Lower leg skin (tissue), 4 donors: Measurements from ENCODE around the gene PIGO. TPM values are rescaled to one million over a fixed set of nuclear protein-coding genes. Genes with fewer than 3 reads are reported as not detected.
A peak's percentile ranks its signal among the peaks of the same experiment; 100 is the strongest.

ENCODE experiments used
- DNase-seq, 2 donors: peaks; one replicate each; pipeline ENCODE4 v3.0.0-alpha.2; 2019; ENCODE audit warnings: low spot score in 2 of 2
- H3K4me3 ChIP-seq: fragments of 200-600 bp; sonication (generic); 2 replicates; pipeline ENCODE4 v1.5.1; 2017; ENCODE audit warnings: mild to moderate bottlenecking, low read depth; ENCODE audit not compliant: poor library complexity, severe bottlenecking
- POLR2A ChIP-seq, 2 donors: fragments of 450-650 bp; IDR thresholded peaks; one replicate each; pipeline ENCODE4 v1.6.1; 2016 to 2017; ENCODE audit warnings: antibody characterized with exemption in 2 of 2, mild to moderate bottlenecking in 1 of 2, moderate library complexity in 1 of 2
- WGBS, 2 donors: methylation state at CpG; one replicate each; pipeline ENCODE4 v1.1.5; 2018; 5-methylcytosine and 5-hydroxymethylcytosine counted together
- intact Hi-C: fragments of 100-400 bp; cut with DNase I; formaldehyde crosslinking; loops from one replicate; pipeline ENCODE4 v1.15.0; 2023; ENCODE audit warnings: low total_unique reads
- total RNA-seq, 4 donors: library from RNA; depleted of rRNA; stranded (reverse); fragments of >200 nt; gene quantifications; one replicate each; pipeline ENCODE4 v1.1.0, GENCODE V29; 2016
- TF ChIP-seq, protein P1 (sequence below), 3 donors: fragments of 450-650 bp; IDR thresholded peaks; one replicate each; pipeline ENCODE4 v1.5.1; 2016; ENCODE audit warnings: antibody characterized with exemption in 3 of 3, mild to moderate bottlenecking in 3 of 3, moderate library complexity in 2 of 3

The PIGO gene
- total RNA-seq, 4 donors from 2014 or later, result 9.8 to 21.3 (median 19.0) TPM

DNA sequence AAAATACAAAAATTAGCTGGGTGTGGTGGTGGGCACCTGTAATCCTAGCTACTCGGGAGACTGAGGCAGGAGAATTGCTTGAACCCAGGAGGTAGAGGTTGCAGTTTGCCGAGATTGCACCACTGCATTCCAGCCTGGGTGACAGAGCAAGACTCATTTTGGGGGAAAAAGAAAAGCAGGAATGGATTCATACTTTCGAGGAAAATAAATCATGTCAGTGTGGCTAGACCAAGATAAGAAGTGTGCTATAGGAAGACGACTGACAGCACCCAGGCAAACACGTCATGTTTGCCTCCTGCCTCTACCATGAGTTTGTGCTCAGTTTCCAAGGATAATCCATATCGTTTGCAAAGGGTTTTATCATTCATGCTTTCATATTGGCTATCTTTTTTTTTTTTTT lies 38.5 kb upstream of the PIGO start:
- no peak overlapping the region for H3K4me3 ChIP-seq
- intact Hi-C loops, result loop anchor here (10.0 kb wide), 1 partner anchor 330 kb away; no protein-coding TSS in a partner anchor
- no peak for DNase-seq
- no peak for TF ChIP-seq POLR2A (IDR thresholded peaks at IDR 0.05)
- TF ChIP-seq, protein P1, sequence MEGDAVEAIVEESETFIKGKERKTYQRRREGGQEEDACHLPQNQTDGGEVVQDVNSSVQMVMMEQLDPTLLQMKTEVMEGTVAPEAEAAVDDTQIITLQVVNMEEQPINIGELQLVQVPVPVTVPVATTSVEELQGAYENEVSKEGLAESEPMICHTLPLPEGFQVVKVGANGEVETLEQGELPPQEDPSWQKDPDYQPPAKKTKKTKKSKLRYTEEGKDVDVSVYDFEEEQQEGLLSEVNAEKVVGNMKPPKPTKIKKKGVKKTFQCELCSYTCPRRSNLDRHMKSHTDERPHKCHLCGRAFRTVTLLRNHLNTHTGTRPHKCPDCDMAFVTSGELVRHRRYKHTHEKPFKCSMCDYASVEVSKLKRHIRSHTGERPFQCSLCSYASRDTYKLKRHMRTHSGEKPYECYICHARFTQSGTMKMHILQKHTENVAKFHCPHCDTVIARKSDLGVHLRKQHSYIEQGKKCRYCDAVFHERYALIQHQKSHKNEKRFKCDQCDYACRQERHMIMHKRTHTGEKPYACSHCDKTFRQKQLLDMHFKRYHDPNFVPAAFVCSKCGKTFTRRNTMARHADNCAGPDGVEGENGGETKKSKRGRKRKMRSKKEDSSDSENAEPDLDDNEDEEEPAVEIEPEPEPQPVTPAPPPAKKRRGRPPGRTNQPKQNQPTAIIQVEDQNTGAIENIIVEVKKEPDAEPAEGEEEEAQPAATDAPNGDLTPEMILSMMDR (IDR thresholded peaks at IDR 0.05), result no peak
- WGBS, 2 donors, result 82 to 83% methylated on average over 6 of the region's 6 CpGs

- 12 to 19% methylated on average over 30 of the region's 30 CpGs for WGBS, 2 donors
- intact Hi-C loops, result loop anchor here (5.0 kb wide), 1 partner anchor 360 kb away; no protein-coding TSS in a partner anchor
Observed at GRCh38 chr9:35116898-35117551, 20.6 kb upstream of the PIGO start.

DNA sequence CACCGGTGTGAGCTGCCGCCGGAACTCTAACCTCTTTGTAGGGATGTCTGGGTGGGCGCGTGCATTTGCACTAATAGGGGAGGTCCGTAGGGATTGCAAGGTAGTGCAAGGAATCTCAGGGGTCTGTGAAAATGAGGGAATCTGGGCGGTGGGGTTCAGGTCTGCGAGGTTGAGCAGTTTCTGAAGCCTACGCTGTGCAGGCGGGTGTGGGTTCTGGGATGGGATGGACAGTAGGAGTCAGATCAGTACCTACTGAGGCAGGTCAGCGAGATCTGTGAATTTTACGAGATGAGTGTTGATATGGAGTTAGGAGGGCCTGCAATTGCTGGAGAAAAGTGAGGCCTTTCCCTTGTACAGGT lies 20.1 kb upstream of the PIGO start:
- no peak for DNase-seq
- peak overlapping the region; percentile 41 for H3K4me3 ChIP-seq
- intact Hi-C loops, result loop anchor here (5.0 kb wide), 1 partner anchor 361 kb away; no protein-coding TSS in a partner anchor
- TF ChIP-seq, protein P1 (IDR thresholded peaks at IDR 0.05), result no peak
- no peak for TF ChIP-seq POLR2A (IDR thresholded peaks at IDR 0.05)
- WGBS, 2 donors, result 1% methylated on average over 12 of the region's 12 CpGs

More at GRCh38 chr9:35116898-35117551, 20.6 kb upstream of the PIGO start:
- peak; percentile 92 to 97 for DNase-seq
- no peak overlapping the region for H3K4me3 ChIP-seq
- TF ChIP-seq POLR2A (IDR thresholded peaks at IDR 0.05), result no peak
- TF ChIP-seq, protein P1 (IDR thresholded peaks at IDR 0.05), result peak in 1 of 3 donors; percentile 87

GRCh38 chr9:35115680-35116538 lies 19.5 kb upstream of the PIGO start, which contains the start of gene ATOSB:
Gene ATOSB, minus strand, starts transcription at chr9:35115862. Its CDS starts 7,588 bp downstream, at chr9:35108274.
- intact Hi-C loops, result loop anchor here (5.0 kb wide), 1 partner anchor 361 kb away; no protein-coding TSS in a partner anchor

GRCh38 chr9:35114840-35115628 lies 18.6 kb upstream of the PIGO start:
- WGBS, 2 donors, result 5 to 9% methylated on average over 12 of the region's 12 CpGs
- TF ChIP-seq, protein P1 (IDR thresholded peaks at IDR 0.05), result no peak
- peak overlapping the region; percentile 32 for H3K4me3 ChIP-seq
- intact Hi-C loops, result loop anchor here (5.0 kb wide), 1 partner anchor 362 kb away; no protein-coding TSS in a partner anchor
- peak; percentile 73 to 94 for DNase-seq

More at GRCh38 chr9:35115680-35116538, 19.5 kb upstream of the PIGO start, which contains the start of gene ATOSB:
- H3K4me3 ChIP-seq, result peak within 1 kb of the TSS; percentile 41
- TF ChIP-seq, protein P1 (IDR thresholded peaks at IDR 0.05), result no peak
- TF ChIP-seq POLR2A (IDR thresholded peaks at IDR 0.05), result no peak
- 0% methylated on average over 49 of the region's 54 CpGs for WGBS, 2 donors
- DNase-seq, result peak; percentile 97 to 99
